Panc1 (cell line): ENCODE results near the gene SLC35A2. TPM values are rescaled to one million over a fixed set of nuclear protein-coding genes. Genes with fewer than 3 reads are reported as not detected.

Experiments used
- ATAC-seq: fragments of 200-7000 bp; cut with Tn5 transposase; 2 replicates; pipeline ENCODE4 v1.9.1; 2020; ENCODE audit warnings: mild to moderate bottlenecking, moderate library complexity
- BruUV-seq: library from RNA; stranded (reverse); fragments of 400-500 nt; replicated peaks from 2 replicates; lab custom pipeline; 2021; lab: Mats Ljungman, UMichigan
- CTCF ChIA-PET: fragments of 300-600 bp; sonication (Branson Sonifier 250); formaldehyde crosslinking; loops from one replicate; lab custom pipeline; 2022; ENCODE audit warnings: antibody characterized with exemption; lab: Charles Lee
- POLR2A ChIA-PET: fragments of 300-600 bp; sonication (Branson Sonifier 250); formaldehyde crosslinking; loops from one replicate; lab custom pipeline; 2022; ENCODE audit warnings: antibody characterized with exemption; lab: Charles Lee
- DNase-seq: peaks from one replicate; pipeline ENCODE4 v3.0.0-alpha.2; 2010; ENCODE audit warnings: low read depth, low spot score
- H3K27ac ChIP-seq: 2 replicates; pipeline ENCODE4 v1.5.1; 2011; ENCODE audit warnings: mild to moderate bottlenecking, low read length, inconsistent platforms
- H3K27me3 ChIP-seq: fragments of 200-500 bp; sonication (Bioruptor generic); 2 replicates; pipeline ENCODE4 v1.6.0; 2014; ENCODE audit warnings: low read length, inconsistent platforms; ENCODE audit not compliant: control insufficient read depth, insufficient read depth
- H3K36me3 ChIP-seq: fragments of 200-500 bp; sonication (Bioruptor generic); 2 replicates; pipeline ENCODE4 v1.5.1; 2014; ENCODE audit warnings: inconsistent platforms, mild to moderate bottlenecking, low read length, moderate library complexity; ENCODE audit not compliant: control insufficient read depth, insufficient read depth
- H3K4me1 ChIP-seq: 2 replicates; pipeline ENCODE4 v1.5.1; 2011; ENCODE audit warnings: inconsistent platforms, mild to moderate bottlenecking, low read length, moderate library complexity; ENCODE audit not compliant: control insufficient read depth, insufficient read depth
- H3K4me3 ChIP-seq, 2 experiments: 2 replicates each; pipeline ENCODE4 v1.5.1; 2011 to 2012; ENCODE audit warnings: low read depth in 2 of 2, low read length in 2 of 2, mild to moderate bottlenecking in 2 of 2, inconsistent platforms in 1 of 2, moderate library complexity in 1 of 2
- H3K9me3 ChIP-seq: fragments of 200-500 bp; sonication (Bioruptor generic); 2 replicates; pipeline ENCODE4 v1.5.1; 2014; ENCODE audit warnings: low read depth, mild to moderate bottlenecking, inconsistent platforms, low read length, moderate library complexity; ENCODE audit not compliant: control insufficient read depth, insufficient read depth
- CTCF ChIP-seq: fragments of 450-650 bp; IDR thresholded peaks from 2 replicates; pipeline ENCODE4 v1.5.1; 2017; ENCODE audit warnings: mild to moderate bottlenecking
- POLR2AphosphoS5 ChIP-seq: IDR thresholded peaks from 2 replicates; pipeline ENCODE4 v1.6.1; 2012; ENCODE audit warnings: mild to moderate bottlenecking, low read depth, low read length, moderate library complexity
- REST ChIP-seq, 2 experiments: IDR thresholded peaks; 2 replicates each; pipeline ENCODE4 v1.6.1; 2011 to 2012; ENCODE audit warnings: low read depth in 2 of 2, control low read depth in 1 of 2, low read length in 1 of 2, mild to moderate bottlenecking in 1 of 2, moderate library complexity in 1 of 2; ENCODE audit not compliant: insufficient read depth in 1 of 2
- SIN3A ChIP-seq: IDR thresholded peaks from 2 replicates; pipeline ENCODE4 v1.6.1; 2012; ENCODE audit warnings: low read depth, mild to moderate bottlenecking, low read length, moderate library complexity, borderline replicate concordance; ENCODE audit not compliant: insufficient read depth
- TCF7L2 ChIP-seq: IDR thresholded peaks from 2 replicates; pipeline ENCODE4 v1.6.1; 2011; ENCODE audit warnings: mild to moderate bottlenecking, low read depth, low read length, inconsistent platforms
- in situ Hi-C: cut with HindIII; loops from 2 replicates; pipeline ENCODE4 v1.10.0; 2016; ENCODE audit warnings: low sequenced_read_pairs, low pct_unique_long_range_greater_than_20kb
- intact Hi-C: fragments of 100-400 bp; cut with micrococcal nuclease; formaldehyde crosslinking; loops from one replicate; pipeline ENCODE4 v1.10.0; 2022; ENCODE audit not compliant: unreplicated experiment
- total RNA-seq: library from RNA; stranded (reverse); gene quantifications from one replicate; pipeline ENCODE4 v1.2.1, GENCODE V29; 2021; ENCODE audit not compliant: unreplicated experiment

Gene SLC35A2
- total RNA-seq, 1 experiment from 2014 or later: 72.4 TPM

- BruUV-seq: no TSS peak
- ATAC-seq: no peak
- Histone ChIP-seq H3K9me3 (no peaks in the 10 kb centered on the region), H3K4me1 (no peaks in the 10 kb centered on the region), H3K27ac (no peak overlapping the region), H3K4me3 (no peak overlapping the region), H3K27me3 (no peaks in the 10 kb centered on the region), H3K36me3 (no peaks in the 10 kb centered on the region)
- ChIA-PET CTCF (no interaction called here), POLR2A (interaction anchor here (0.7 kb wide), 1 partner anchor 355 kb away, joined by 15 read pairs; no protein-coding TSS in a partner anchor)
- intact Hi-C loops: no loop called here
- in situ Hi-C loops: no loop called here
- no peak for DNase-seq
- TF ChIP-seq TCF7L2 (no peak), SIN3A (no peak), CTCF (no peak), REST (IDR thresholded peaks at IDR 0.05; ENCODE audit: insufficient read depth in 1 of 2, low read depth in 2 of 2, low read length in 1 of 2) (no peak), POLR2AphosphoS5 (no peak)
These were observed 29.0 kb upstream of the SLC35A2 start for GRCh38 chrX:48940404-48940955.

GRCh38 chrX:48939524-48940228 is 28.2 kb upstream of the SLC35A2 start:
- CTCF ChIA-PET: no interaction called here
- intact Hi-C loops (no loop called here), in situ Hi-C loops (no loop called here)
- H3K27ac ChIP-seq: no peak overlapping the region
- POLR2A ChIA-PET: no interaction called here
- no peak for TF ChIP-seq SIN3A
- no peak for TF ChIP-seq TCF7L2
- no peak for TF ChIP-seq CTCF
- TF ChIP-seq POLR2AphosphoS5: no peak
- no peak for TF ChIP-seq REST (IDR thresholded peaks at IDR 0.05; ENCODE audit: insufficient read depth in 1 of 2, low read depth in 2 of 2, low read length in 1 of 2)
- H3K27me3 ChIP-seq: no peaks in the 10 kb centered on the region
- DNase-seq: no peak
- no peaks in the 10 kb centered on the region for H3K4me1 ChIP-seq
- no peaks in the 10 kb centered on the region for H3K36me3 ChIP-seq
- ATAC-seq: no peak
- H3K4me3 ChIP-seq: no peak overlapping the region
- no TSS peak for BruUV-seq
- H3K9me3 ChIP-seq: no peaks in the 10 kb centered on the region
